CD14-positive monocyte (primary cell): ENCODE measurements around the gene CEMP1. TPM values are rescaled to one million over a fixed set of nuclear protein-coding genes. Genes with fewer than 3 reads are reported as not detected.

Experiments
- DNase-seq, 3 donors: peaks; one replicate each; pipeline ENCODE4 v3.0.0-alpha.2; 2011 to 2022
- H2AFZ ChIP-seq: 2 replicates; pipeline ENCODE4 v1.6.0; 2012; ENCODE audit warnings: mild to moderate bottlenecking, low read depth, low read length, inconsistent platforms; ENCODE audit not compliant: insufficient read depth, poor library complexity, severe bottlenecking
- H3K27ac ChIP-seq, 2 donors: 1 replicate in 1 of 2; 2 replicates in 1 of 2; pipeline ENCODE4 v1.5.1; 2012 to 2013; ENCODE audit warnings: low read length in 2 of 2, control low read depth in 1 of 2, inconsistent platforms in 1 of 2, low read depth in 1 of 2, mild to moderate bottlenecking in 1 of 2
- H3K27me3 ChIP-seq, 2 donors: one replicate each; pipeline versions ENCODE4 v1.6.0 to v1.6.1; 2011 to 2013; ENCODE audit warnings: low read length in 2 of 2; ENCODE audit not compliant: control insufficient read depth in 2 of 2, insufficient read depth in 2 of 2
- H3K36me3 ChIP-seq, 2 donors: replicated peaks in 1 of 2; 1 replicate in 1 of 2; 2 replicates in 1 of 2; pipeline versions ENCODE4 v1.5.1 to v1.6.1; 2012 to 2013; ENCODE audit warnings: low read length in 2 of 2, control low read depth in 1 of 2, inconsistent platforms in 1 of 2, mild to moderate bottlenecking in 1 of 2; ENCODE audit not compliant: insufficient read depth in 2 of 2, control insufficient read depth in 1 of 2
- H3K4me1 ChIP-seq, 2 donors: 1 replicate in 1 of 2; 2 replicates in 1 of 2; pipeline versions ENCODE4 v1.5.1 to v1.6.1; 2012 to 2013; ENCODE audit warnings: low read length in 2 of 2, control low read depth in 1 of 2, inconsistent platforms in 1 of 2, mild to moderate bottlenecking in 1 of 2, moderate library complexity in 1 of 2; ENCODE audit not compliant: insufficient read depth in 2 of 2, control insufficient read depth in 1 of 2
- H3K4me2 ChIP-seq: replicated peaks from 2 replicates; pipeline ENCODE3; 2012; ENCODE audit warnings: low read length, moderate library complexity, mild to moderate bottlenecking; ENCODE audit not compliant: poor library complexity, severe bottlenecking; ENCODE audit errors: extremely low read depth
- H3K4me3 ChIP-seq, 3 experiments: fragments of 200-600 bp in 1 of 3; sonication (generic) in 1 of 3; replicated peaks in 1 of 3; 1 replicate in 2 of 3; 2 replicates in 1 of 3; pipeline ENCODE4 v1.5.1; 2011 to 2013; ENCODE audit warnings: low read length in 3 of 3, mild to moderate bottlenecking in 3 of 3, control low read depth in 2 of 3, low read depth in 2 of 3, inconsistent platforms in 1 of 3, moderate library complexity in 1 of 3
- H3K79me2 ChIP-seq: 2 replicates; pipeline ENCODE4 v1.6.0; 2012; ENCODE audit warnings: mild to moderate bottlenecking, control low read depth, inconsistent platforms, low read length, moderate library complexity; ENCODE audit not compliant: insufficient read depth
- H3K9ac ChIP-seq: 2 replicates; pipeline ENCODE4 v1.6.0; 2017; ENCODE audit warnings: low read length, mild to moderate bottlenecking; ENCODE audit not compliant: insufficient read depth, poor library complexity, severe bottlenecking
- H3K9me3 ChIP-seq, 2 donors: replicated peaks in 1 of 2; 1 replicate in 1 of 2; 2 replicates in 1 of 2; pipeline versions ENCODE4 v1.5.1 to v1.6.1; 2012 to 2013; ENCODE audit warnings: low read length in 2 of 2, control low read depth in 1 of 2; ENCODE audit not compliant: control insufficient read depth in 1 of 2, insufficient read depth in 1 of 2
- H4K20me1 ChIP-seq: 2 replicates; pipeline ENCODE4 v1.6.0; 2012; ENCODE audit warnings: mild to moderate bottlenecking, low read length, control low read depth, moderate library complexity; ENCODE audit not compliant: insufficient read depth
- H3K27ac Mint-ChIP-seq, 7 donors: one replicate each; pipeline ENCODE4 v1.8.0; 2020; ENCODE audit warnings: mild to moderate bottlenecking in 7 of 7, mixed read lengths in 7 of 7, moderate library complexity in 6 of 7, inconsistent platforms in 2 of 7
- H3K27me3 Mint-ChIP-seq, 3 donors: one replicate each; pipeline ENCODE4 v1.8.0; 2021 to 2022; ENCODE audit warnings: low read depth in 3 of 3, mild to moderate bottlenecking in 3 of 3, mixed read lengths in 3 of 3, moderate library complexity in 3 of 3, inconsistent platforms in 1 of 3
- H3K36me3 Mint-ChIP-seq, 2 donors: one replicate each; pipeline ENCODE4 v1.8.0; 2020; ENCODE audit warnings: mixed read lengths in 2 of 2, inconsistent platforms in 1 of 2, mild to moderate bottlenecking in 1 of 2
- H3K4me1 Mint-ChIP-seq: one replicate; pipeline ENCODE4 v1.8.0; 2020; ENCODE audit warnings: mild to moderate bottlenecking, mixed read lengths
- H3K4me3 Mint-ChIP-seq, 2 donors: one replicate each; pipeline ENCODE4 v1.8.0; 2020; ENCODE audit warnings: mild to moderate bottlenecking in 2 of 2, mixed read lengths in 2 of 2, moderate library complexity in 1 of 2
- H3K9me3 Mint-ChIP-seq, 7 donors: one replicate each; pipeline ENCODE4 v1.8.0; 2020 to 2022; ENCODE audit warnings: mixed read lengths in 7 of 7, mild to moderate bottlenecking in 6 of 7, moderate library complexity in 6 of 7, inconsistent platforms in 2 of 7
- CTCF ChIP-seq: fragments of 200-600 bp; IDR thresholded peaks from one replicate; pipeline ENCODE4 v1.8.0; 2022; ENCODE audit warnings: antibody characterized with exemption, mild to moderate bottlenecking
- WGBS: methylation state at CpG from one replicate; pipeline ENCODE4 v1.1.5; 2013; ENCODE audit warnings: missing lambda C conversion rate; ENCODE audit not compliant: insufficient coverage; 5-methylcytosine and 5-hydroxymethylcytosine counted together
- intact Hi-C, 2 donors: fragments of 100-400 bp; cut with micrococcal nuclease; formaldehyde crosslinking; loops; one replicate each; pipeline versions ENCODE4 v1.15.0 to v1.15.1; 2023
- polyA plus RNA-seq, 3 donors: library from polyadenylated mRNA; depleted of rRNA in 1 of 3; unstranded in 2 of 3; stranded (reverse) in 1 of 3; fragments of 300-500 nt in 2 of 3; fragments of >200 nt in 1 of 3; fragmentation: Illumina TruSeq in 2 of 3; gene quantifications; 1 replicate in 2 of 3; 2 replicates in 1 of 3; pipeline ENCODE4 v1.2.3, GENCODE V29; 2012 to 2021

Gene CEMP1
- polyA plus RNA-seq, 3 donors: 0.12 to 0.56 TPM; not detected in 1

DNA sequence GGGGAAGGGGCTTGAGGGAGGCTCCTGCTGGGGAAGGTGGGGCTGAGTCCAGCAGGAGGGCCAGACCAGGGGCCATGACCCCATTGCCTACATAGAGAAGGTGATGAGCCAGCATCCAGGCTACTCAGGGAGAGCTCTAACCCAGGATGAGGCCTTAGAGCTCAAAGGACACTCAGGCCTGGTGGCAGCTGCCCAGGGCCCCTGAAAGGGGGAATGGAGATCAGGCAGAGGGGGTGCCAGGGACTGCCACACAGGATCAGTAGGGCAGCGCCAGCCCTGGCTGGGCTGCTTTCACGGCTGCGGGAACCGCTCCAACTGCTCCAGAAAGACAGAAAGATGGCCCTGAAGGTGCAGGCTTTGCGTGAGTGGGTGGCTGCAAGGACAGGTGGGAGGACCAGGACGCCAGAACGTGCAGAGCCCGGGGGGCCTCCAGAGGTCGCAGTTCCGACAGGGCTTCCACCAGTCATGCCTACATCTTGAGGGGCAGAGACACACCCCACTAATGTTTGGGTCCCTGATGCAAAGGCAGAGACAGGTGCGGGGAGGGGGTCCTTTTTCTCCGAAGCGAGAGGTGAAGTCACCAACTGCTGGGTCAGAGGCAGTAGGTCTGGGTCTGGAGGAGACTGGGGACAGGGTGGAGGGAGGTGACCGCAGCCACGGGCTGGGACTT is 18.3 kb downstream of the CEMP1 start:
- Histone ChIP-seq H3K9me3 (no peaks in the 10 kb centered on the region), H3K36me3 (peaks cover 0 to 3% of the 10 kb centered on the region in 2 donors), H3K4me3 (peak overlapping the region in 2 of 3 experiments; percentile 32 to 100), H3K79me2 (peaks cover 75% of the 10 kb centered on the region), H4K20me1 (peaks cover 34% of the 10 kb centered on the region), H3K27me3 (no peaks in the 10 kb centered on the region), H3K27ac (peak overlapping the region; percentile 96), H3K4me2 (peak overlapping the region; percentile 99), H3K9ac (peak overlapping the region; percentile 98), H3K4me1 (peaks cover 73 to 86% of the 10 kb centered on the region in 2 donors), H2AFZ (peak overlapping the region; percentile 81)
- 46% methylated on average over 13 of the region's 15 CpGs for WGBS
- H3K27me3 Mint-ChIP-seq: peaks cover 3 to 6% (median 6%) of the 10 kb centered on the region in 3 donors
- DNase-seq: peak in 1 of 3 donors; percentile 10
- TF ChIP-seq CTCF: no peak
- H3K36me3 Mint-ChIP-seq: peaks cover 28 to 30% of the 10 kb centered on the region in 2 donors
- H3K9me3 Mint-ChIP-seq: peaks cover 0 to 9% (median 0%) of the 10 kb centered on the region in 7 donors
- peak overlapping the region; percentile 66 to 85 for H3K4me3 Mint-ChIP-seq
- intact Hi-C loops: no loop called here
- H3K4me1 Mint-ChIP-seq: peaks cover 82% of the 10 kb centered on the region
- H3K27ac Mint-ChIP-seq: peak overlapping the region; percentile 81 to 99 (median 88)

- no peak overlapping the region for H3K4me2 ChIP-seq
- intact Hi-C loops: no loop called here
Measured at GRCh38 chr16:2511996-2512734, 19.0 kb downstream of the CEMP1 start.

More at GRCh38 chr16:2511996-2512734, 19.0 kb downstream of the CEMP1 start:
- H3K36me3 ChIP-seq: peaks cover 0 to under 1% of the 10 kb centered on the region in 2 donors
- H3K4me3 Mint-ChIP-seq: peak overlapping the region; percentile 66 to 85
- peaks cover 27% of the 10 kb centered on the region for H4K20me1 ChIP-seq
- no peaks in the 10 kb centered on the region for H3K27me3 ChIP-seq
- no peak overlapping the region for H3K4me3 ChIP-seq
- peaks cover 23 to 24% of the 10 kb centered on the region in 2 donors for H3K36me3 Mint-ChIP-seq
- H3K4me1 ChIP-seq: peaks cover 73 to 86% of the 10 kb centered on the region in 2 donors
- no peaks in the 10 kb centered on the region for H3K9me3 ChIP-seq
- H3K27ac ChIP-seq: no peak overlapping the region
- H3K9me3 Mint-ChIP-seq: peaks cover 0 to 9% (median 0%) of the 10 kb centered on the region in 7 donors
- DNase-seq: peak in 1 of 3 donors; percentile 12
- TF ChIP-seq CTCF: no peak
- peaks cover 3 to 6% (median 6%) of the 10 kb centered on the region in 3 donors for H3K27me3 Mint-ChIP-seq
- no peak overlapping the region for H3K9ac ChIP-seq
- peak overlapping the region in 5 of 7 donors; percentile 2 to 99 (median 88) for H3K27ac Mint-ChIP-seq
- 88% methylated on average over 17 of the region's 17 CpGs for WGBS
- peaks cover 68% of the 10 kb centered on the region for H3K79me2 ChIP-seq
- peaks cover 82% of the 10 kb centered on the region for H3K4me1 Mint-ChIP-seq
- H2AFZ ChIP-seq: peak overlapping the region; percentile 81
